ENCODE data around the gene CUL4A. TPM values are rescaled to one million over a fixed set of nuclear protein-coding genes. Genes with fewer than 3 reads are reported as not detected.
"Not testable (repeated sequence)": the region's sequence is repeated elsewhere in the genome, so short reads cannot be mapped to it uniquely, and the experiment has no call there.

Gene CUL4A
- total RNA-seq, 1 donor from 2014 or later: 122 TPM

- no peaks in the 10 kb centered on the region for H3K9me3 ChIP-seq (replicated peaks)
- no peaks in the 10 kb centered on the region for H3K4me1 ChIP-seq
- peak; percentile 32 for TF ChIP-seq CTCF (IDR thresholded peaks at IDR 0.05; ENCODE audit: borderline replicate concordance)
- no peak for DNase-seq
- no peak overlapping the region for H3K4me3 ChIP-seq
- peaks cover 98% of the 10 kb centered on the region for H3K36me3 ChIP-seq
- intact Hi-C loops (cut with micrococcal nuclease): no loop called here
- no peaks in the 10 kb centered on the region for H3K27me3 ChIP-seq (ENCODE audit: low read depth)
- no peak overlapping the region for H3K27ac ChIP-seq (replicated peaks)
Observed at GRCh38 chr13:113245849-113246796, 36.7 kb downstream of the CUL4A start.

GRCh38 chr13:113252516-113253095 lies 43.2 kb downstream of the CUL4A start:
- no peak overlapping the region for H3K4me3 ChIP-seq
- DNase-seq: no peak
- H3K4me1 ChIP-seq: no peaks in the 10 kb centered on the region
- no peaks in the 10 kb centered on the region for H3K27me3 ChIP-seq (ENCODE audit: low read depth)
- H3K36me3 ChIP-seq: peaks cover 97% of the 10 kb centered on the region
- intact Hi-C loops (cut with micrococcal nuclease): no loop called here
- H3K27ac ChIP-seq (replicated peaks): no peak overlapping the region
- no peaks in the 10 kb centered on the region for H3K9me3 ChIP-seq (replicated peaks)
- no peak for TF ChIP-seq CTCF (IDR thresholded peaks at IDR 0.05; ENCODE audit: borderline replicate concordance)

GRCh38 chr13:113257908-113258307 lies 48.5 kb downstream of the CUL4A start:
- H3K27me3 ChIP-seq (ENCODE audit: low read depth); H3K4me3 ChIP-seq; H3K9me3 ChIP-seq (replicated peaks); DNase-seq; H3K27ac ChIP-seq (replicated peaks); H3K4me1 ChIP-seq; intact Hi-C loops (cut with micrococcal nuclease): not testable (repeated sequence)
- peaks cover 97% of the 10 kb centered on the region for H3K36me3 ChIP-seq

- no peak overlapping the region for H3K4me3 ChIP-seq
- no peak for TF ChIP-seq CTCF (IDR thresholded peaks at IDR 0.05; ENCODE audit: borderline replicate concordance)
- no peaks in the 10 kb centered on the region for H3K4me1 ChIP-seq
- H3K27me3 ChIP-seq (ENCODE audit: low read depth): no peaks in the 10 kb centered on the region
- H3K36me3 ChIP-seq: peaks cover 97% of the 10 kb centered on the region
- H3K9me3 ChIP-seq (replicated peaks): no peaks in the 10 kb centered on the region
- no peak overlapping the region for H3K27ac ChIP-seq (replicated peaks)
- DNase-seq: no peak
- intact Hi-C loops (cut with micrococcal nuclease): no loop called here
Observed at GRCh38 chr13:113258321-113259054, 49.1 kb downstream of the CUL4A start.

- Histone ChIP-seq H3K27ac (replicated peaks) (no peak overlapping the region), H3K27me3 (ENCODE audit: low read depth) (no peaks in the 10 kb centered on the region), H3K4me3 (no peak overlapping the region), H3K4me1 (no peaks in the 10 kb centered on the region), H3K36me3 (peaks cover 88% of the 10 kb centered on the region), H3K9me3 (replicated peaks) (no peaks in the 10 kb centered on the region)
- DNase-seq: no peak
- no peak for TF ChIP-seq CTCF (IDR thresholded peaks at IDR 0.05; ENCODE audit: borderline replicate concordance)
- intact Hi-C loops (cut with micrococcal nuclease): no loop called here
Observed at GRCh38 chr13:113260996-113261395, 51.6 kb downstream of the CUL4A start.

- peaks cover 74% of the 10 kb centered on the region for H3K36me3 ChIP-seq
- intact Hi-C loops (cut with micrococcal nuclease); DNase-seq; H3K9me3 ChIP-seq (replicated peaks); H3K4me3 ChIP-seq; H3K27me3 ChIP-seq (ENCODE audit: low read depth); H3K27ac ChIP-seq (replicated peaks); H3K4me1 ChIP-seq: not testable (repeated sequence)
Observed at GRCh38 chr13:113263016-113263415, 53.6 kb downstream of the CUL4A start.

Data from left ventricle myocardium inferior (tissue), 1 donor.